GM12873 (cell line): ENCODE measurements around the gene CUEDC1.

Source experiments
- TF ChIP-seq, protein P1 (sequence below): IDR thresholded peaks from 2 replicates; pipeline ENCODE4 v1.5.1; 2012; ENCODE audit warnings: low read depth, mild to moderate bottlenecking, moderate library complexity, low read length, control low read depth; ENCODE audit not compliant: insufficient read depth; ENCODE audit errors: missing control alignments

The CUEDC1 gene

DNA sequence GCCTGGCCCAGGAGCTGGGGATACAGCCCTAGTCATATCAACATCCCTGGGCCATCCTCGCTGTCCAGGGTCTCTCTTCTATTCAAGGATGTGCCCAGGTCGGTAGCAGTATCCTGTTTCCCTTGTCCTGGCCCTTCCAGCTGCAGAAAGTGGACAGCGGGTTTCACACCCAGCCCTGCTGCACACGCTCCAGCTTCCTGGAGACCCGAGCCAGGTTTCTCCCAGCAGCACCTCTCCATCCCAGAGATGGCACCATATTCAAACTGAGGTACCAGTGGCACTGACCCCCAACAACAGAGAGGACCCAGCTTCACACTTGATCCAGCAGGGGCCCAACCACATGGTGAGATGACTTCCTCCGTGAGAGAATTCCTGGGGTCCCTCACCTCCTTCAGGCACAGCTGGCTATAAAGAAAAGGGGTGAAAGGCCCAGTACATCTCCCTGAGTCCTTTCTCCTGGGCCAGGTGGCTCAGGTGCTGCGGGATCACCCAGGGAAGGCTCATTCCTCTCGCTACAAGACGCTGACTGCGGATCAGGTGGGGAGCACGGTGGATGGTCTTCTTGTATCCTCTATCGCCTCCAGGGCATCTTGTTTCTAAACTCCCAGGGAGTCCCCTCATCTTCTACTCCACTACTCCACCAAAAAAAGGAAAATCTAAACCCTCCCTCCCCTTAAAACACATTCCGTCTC, 1.4 kb downstream of the CUEDC1 start:
- TF ChIP-seq, protein P1, sequence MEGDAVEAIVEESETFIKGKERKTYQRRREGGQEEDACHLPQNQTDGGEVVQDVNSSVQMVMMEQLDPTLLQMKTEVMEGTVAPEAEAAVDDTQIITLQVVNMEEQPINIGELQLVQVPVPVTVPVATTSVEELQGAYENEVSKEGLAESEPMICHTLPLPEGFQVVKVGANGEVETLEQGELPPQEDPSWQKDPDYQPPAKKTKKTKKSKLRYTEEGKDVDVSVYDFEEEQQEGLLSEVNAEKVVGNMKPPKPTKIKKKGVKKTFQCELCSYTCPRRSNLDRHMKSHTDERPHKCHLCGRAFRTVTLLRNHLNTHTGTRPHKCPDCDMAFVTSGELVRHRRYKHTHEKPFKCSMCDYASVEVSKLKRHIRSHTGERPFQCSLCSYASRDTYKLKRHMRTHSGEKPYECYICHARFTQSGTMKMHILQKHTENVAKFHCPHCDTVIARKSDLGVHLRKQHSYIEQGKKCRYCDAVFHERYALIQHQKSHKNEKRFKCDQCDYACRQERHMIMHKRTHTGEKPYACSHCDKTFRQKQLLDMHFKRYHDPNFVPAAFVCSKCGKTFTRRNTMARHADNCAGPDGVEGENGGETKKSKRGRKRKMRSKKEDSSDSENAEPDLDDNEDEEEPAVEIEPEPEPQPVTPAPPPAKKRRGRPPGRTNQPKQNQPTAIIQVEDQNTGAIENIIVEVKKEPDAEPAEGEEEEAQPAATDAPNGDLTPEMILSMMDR, result no peak

DNA sequence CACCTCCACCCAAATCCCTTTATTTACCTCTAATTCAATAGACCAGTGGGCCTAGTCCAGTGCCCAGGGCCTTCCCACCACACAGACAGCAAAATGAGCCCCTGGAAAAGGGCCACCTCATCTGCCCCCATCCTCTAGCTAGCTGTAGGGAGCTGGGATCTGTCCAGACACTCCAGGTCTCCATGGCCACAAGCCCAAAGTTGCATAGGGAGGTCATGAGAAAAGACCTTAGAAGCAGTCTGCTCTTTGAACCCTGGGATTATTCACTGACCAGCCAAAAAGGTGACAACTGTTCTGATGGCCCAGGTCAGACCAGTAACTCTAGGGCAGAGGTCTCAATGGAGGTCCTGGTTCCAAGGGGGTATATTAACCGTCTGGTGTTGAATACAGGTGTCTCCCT, 2.0 kb downstream of the CUEDC1 start:
- TF ChIP-seq, protein P1, result no peak

DNA sequence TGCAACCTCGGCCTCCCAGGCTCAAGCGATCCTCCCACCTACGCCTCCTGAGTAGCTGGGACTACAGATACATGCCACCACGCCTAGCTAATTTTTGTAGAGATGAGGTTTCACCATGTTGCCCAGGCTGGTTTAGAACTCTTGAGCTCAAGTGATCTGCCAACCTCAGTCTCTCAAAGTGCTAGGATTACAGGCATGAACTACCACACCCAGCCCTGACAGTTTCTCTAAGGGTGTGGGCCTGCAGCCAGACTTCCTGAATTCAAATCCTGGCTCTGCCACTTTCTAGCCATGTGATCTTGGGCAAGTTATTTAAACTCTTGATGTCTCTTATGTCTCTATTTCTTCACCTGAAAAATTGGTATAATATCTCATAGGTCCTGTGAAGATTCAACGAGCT, 5.6 kb downstream of the CUEDC1 start:
- TF ChIP-seq, protein P1, result no peak

DNA sequence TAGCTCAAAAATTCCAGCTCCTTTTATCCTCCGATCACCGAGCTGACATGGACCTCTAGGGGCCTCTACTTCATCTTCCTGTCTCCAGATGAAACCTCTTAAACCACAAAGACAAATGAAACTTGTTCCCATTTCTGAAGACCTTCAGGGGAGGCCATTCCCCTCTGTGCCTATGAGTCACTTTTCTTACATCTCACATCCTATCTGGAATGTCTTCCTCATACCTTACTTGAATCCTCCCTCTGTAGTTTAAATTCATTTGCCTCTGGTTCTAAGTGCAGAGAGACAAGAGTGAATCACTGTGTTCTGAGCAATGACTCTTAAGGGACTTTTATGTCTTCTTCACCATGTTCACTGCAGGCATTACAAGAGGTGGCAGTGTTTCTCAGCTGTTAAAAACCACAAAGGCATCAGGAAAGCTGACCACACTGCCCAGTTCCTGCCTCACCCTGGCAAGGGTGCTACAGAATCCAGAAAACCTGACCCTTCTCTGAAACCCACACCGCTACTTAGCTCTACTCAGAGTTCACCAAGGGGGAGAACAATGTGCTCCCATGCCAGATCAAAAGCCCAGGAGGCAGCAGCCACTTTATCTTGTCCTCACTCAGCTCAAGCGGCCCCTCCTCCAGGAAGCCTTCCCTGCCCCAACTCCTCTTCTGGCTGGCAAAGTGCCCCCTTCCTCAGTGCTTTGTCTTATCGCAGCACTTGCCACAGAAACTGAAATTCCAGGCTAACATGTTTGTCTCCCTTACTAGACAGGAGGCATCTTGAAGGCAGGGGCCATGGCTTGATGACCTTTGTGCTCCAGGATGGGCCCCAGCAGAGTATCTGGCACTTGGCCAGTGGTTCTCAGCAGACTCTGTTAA, 6.4 kb downstream of the CUEDC1 start:
- TF ChIP-seq, protein P1, result no peak

DNA sequence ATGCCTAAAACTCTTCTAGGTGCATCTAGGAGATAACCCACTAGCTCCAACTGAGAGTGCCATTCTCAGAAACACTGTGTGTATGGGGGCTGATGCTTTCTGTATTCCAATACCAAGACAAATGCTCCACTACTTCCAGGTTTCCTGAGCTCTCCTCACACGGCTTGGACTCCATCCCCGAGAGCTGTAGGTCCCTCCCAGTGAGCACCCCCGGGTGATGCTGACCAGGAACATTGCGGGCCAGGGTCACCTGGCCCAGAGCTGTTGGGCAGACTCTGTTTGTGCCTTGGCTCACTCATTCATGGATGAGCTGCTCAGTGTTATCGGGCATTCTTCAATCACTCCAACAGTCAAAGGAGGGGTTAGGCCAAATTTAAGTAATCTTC, 7.0 kb downstream of the CUEDC1 start:
- TF ChIP-seq, protein P1, result no peak

DNA sequence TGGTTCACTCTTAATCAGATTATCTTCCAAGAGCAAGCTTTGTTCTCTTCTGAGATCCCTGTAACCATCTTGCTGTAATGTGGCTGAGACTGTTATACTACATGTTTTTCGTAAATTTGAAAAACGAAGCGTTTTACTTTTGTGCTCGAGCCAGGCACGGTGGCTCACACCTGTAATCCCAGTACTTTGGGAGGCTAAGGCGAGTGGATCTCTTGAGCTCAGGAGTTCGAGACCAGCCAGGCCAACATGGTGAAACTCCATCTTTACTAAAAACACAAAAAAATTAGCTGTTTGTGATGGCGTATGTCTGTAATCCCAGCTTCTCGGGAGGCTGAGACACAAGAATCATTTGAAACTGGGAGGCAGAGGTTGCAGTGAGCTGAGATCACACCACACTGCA, 7.8 kb downstream of the CUEDC1 start:
- TF ChIP-seq, protein P1, result no peak

DNA sequence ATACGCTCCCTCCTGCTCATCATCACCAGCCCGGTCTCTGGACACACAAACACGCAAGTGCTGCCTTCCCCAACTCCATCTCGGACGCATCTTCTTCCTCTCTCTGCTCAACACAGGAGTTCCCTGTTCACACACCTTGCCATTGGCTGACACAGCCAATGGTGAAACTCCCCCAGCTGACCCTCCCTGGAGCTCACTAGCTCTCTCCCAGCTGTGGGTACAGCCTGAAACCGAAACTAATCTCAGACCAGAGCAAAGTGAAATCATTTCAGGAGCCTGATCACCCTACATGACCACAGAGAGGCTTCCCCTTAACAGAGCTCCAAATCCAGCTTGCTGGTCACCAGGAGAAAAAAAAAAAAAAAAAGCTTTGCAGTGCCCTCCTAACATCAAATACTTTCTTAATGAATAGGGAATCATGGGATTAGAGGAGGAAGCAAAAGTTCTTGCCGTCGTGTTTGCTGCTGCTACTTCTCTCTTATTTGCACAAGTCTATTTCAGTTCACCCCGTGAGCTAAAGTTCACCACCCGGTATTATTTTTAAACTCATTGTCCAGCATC, 8.3 kb downstream of the CUEDC1 start:
- TF ChIP-seq, protein P1, result no peak
